ENCODE measurements around the gene ATP6V1B1. TPM values are rescaled to one million over a fixed set of nuclear protein-coding genes. Genes with fewer than 3 reads are reported as not detected.

The ATP6V1B1 gene
- total RNA-seq, 4 donors from 2014 or later: 22.7 to 66.9 (median 39.5) TPM

DNA sequence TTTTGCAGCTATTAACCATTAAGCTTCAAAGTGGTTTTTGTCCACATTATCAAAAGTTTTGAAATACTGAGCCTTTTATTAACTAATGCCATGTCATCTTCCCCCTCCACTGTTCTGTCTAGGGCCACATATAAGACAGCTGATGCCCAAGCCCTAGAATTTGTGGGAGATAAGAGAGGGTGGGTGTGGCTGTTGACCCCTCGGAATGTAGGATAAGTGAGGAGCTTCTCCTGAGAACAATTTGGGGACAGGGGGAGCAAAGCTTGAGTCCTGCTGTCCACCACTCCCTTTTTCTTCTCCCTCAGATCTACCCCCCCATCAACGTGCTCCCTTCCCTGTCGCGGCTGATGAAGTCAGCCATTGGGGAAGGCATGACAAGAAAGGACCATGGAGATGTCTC lies 28.4 kb downstream of the ATP6V1B1 start:
- Histone ChIP-seq H3K27ac (no peak overlapping the region), H3K27me3 (peaks cover 35% of the 10 kb centered on the region), H3K36me3 (no peaks in the 10 kb centered on the region), H3K4me1 (peaks cover 8% of the 10 kb centered on the region), H3K4me3 (no peak overlapping the region), H3K9me3 (no peaks in the 10 kb centered on the region)
- no peak for DNase-seq (ENCODE audit: low spot score in 2 of 2)
- WGBS: 74% methylated on average over 4 of the region's 4 CpGs
- TF ChIP-seq POLR2AphosphoS5 (IDR thresholded peaks at IDR 0.05): no peak
- TF ChIP-seq POLR2A (IDR thresholded peaks at IDR 0.05): no peak
- TF ChIP-seq, protein P1, sequence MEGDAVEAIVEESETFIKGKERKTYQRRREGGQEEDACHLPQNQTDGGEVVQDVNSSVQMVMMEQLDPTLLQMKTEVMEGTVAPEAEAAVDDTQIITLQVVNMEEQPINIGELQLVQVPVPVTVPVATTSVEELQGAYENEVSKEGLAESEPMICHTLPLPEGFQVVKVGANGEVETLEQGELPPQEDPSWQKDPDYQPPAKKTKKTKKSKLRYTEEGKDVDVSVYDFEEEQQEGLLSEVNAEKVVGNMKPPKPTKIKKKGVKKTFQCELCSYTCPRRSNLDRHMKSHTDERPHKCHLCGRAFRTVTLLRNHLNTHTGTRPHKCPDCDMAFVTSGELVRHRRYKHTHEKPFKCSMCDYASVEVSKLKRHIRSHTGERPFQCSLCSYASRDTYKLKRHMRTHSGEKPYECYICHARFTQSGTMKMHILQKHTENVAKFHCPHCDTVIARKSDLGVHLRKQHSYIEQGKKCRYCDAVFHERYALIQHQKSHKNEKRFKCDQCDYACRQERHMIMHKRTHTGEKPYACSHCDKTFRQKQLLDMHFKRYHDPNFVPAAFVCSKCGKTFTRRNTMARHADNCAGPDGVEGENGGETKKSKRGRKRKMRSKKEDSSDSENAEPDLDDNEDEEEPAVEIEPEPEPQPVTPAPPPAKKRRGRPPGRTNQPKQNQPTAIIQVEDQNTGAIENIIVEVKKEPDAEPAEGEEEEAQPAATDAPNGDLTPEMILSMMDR (IDR thresholded peaks at IDR 0.05): no peak
- TF ChIP-seq EP300 (IDR thresholded peaks at IDR 0.05): no peak

DNA sequence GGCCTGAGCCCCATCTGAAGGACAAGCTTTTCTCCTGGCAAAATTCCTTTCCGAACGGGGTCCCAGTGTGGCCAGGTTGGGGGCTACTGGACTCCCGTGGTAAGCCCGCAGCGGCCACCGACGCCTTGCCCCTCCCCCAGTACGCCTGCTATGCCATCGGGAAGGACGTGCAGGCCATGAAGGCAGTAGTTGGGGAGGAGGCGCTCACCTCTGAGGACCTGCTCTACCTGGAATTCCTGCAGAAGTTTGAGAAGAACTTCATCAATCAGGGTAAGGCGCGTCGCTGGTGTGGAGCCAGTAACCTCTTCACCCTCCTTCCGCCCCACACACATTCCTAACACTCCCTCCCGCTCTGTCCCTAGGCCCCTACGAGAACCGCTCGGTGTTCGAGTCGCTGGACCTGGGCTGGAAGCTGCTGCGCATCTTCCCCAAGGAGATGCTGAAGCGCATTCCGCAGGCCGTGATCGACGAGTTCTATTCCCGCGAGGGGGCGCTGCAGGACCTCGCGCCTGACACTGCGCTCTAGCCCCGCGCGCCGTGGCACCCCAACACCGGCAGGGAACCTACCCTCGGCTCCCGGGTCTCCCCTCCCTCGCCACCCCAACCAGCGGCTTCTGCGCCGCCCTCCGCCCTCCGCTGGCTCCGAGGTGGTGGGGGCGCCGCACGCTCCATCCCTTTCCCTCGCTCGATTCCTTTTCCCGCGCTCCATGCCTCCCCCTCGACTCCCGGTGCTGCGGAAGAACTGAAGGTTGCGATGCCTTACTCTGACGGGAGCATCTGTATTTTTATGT lies 29.1 kb downstream of the ATP6V1B1 start:
- Histone ChIP-seq H3K4me1 (peaks cover 8% of the 10 kb centered on the region), H3K27me3 (peaks cover 35% of the 10 kb centered on the region), H3K36me3 (no peaks in the 10 kb centered on the region), H3K4me3 (peak overlapping the region; percentile 51), H3K9me3 (no peaks in the 10 kb centered on the region), H3K27ac (no peak overlapping the region)
- TF ChIP-seq EP300 (IDR thresholded peaks at IDR 0.05): no peak
- TF ChIP-seq, protein P1 (IDR thresholded peaks at IDR 0.05): peak; percentile 50 to 86
- DNase-seq (ENCODE audit: low spot score in 2 of 2): peak; percentile 84 to 86
- 8% methylated on average over 33 of the region's 59 CpGs for WGBS

DNA sequence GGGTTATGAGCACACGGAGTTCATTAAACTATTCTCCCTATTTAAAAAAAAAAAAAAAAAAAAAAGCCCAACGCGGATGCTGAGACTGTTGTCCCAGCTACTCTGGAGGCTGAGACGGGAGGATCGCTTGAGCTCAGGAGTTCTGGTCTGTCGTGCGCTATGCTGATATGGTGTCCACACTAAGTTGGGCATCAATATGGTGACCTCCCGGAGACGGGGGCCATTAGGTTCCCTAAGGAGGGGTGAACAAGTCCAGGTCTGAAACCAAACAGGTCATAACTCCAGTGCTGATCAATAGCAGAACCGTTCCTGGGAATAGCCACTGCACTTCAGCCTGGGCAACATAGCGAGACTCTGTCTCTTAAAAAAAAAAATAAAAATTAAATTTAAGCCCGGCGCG lies 29.8 kb downstream of the ATP6V1B1 start:
- Histone ChIP-seq H3K27ac (no peak overlapping the region), H3K9me3 (no peaks in the 10 kb centered on the region), H3K4me3 (peak overlapping the region; percentile 51), H3K36me3 (no peaks in the 10 kb centered on the region), H3K4me1 (peaks cover 8% of the 10 kb centered on the region), H3K27me3 (peaks cover 35% of the 10 kb centered on the region)
- TF ChIP-seq POLR2A (IDR thresholded peaks at IDR 0.05) (no peak), EP300 (IDR thresholded peaks at IDR 0.05) (no peak), POLR2AphosphoS5 (IDR thresholded peaks at IDR 0.05) (no peak)
- TF ChIP-seq, protein P1 (IDR thresholded peaks at IDR 0.05): no peak
- peak; percentile 41 to 72 for DNase-seq (ENCODE audit: low spot score in 2 of 2)
- WGBS: 74% methylated on average over 14 of the region's 14 CpGs

DNA sequence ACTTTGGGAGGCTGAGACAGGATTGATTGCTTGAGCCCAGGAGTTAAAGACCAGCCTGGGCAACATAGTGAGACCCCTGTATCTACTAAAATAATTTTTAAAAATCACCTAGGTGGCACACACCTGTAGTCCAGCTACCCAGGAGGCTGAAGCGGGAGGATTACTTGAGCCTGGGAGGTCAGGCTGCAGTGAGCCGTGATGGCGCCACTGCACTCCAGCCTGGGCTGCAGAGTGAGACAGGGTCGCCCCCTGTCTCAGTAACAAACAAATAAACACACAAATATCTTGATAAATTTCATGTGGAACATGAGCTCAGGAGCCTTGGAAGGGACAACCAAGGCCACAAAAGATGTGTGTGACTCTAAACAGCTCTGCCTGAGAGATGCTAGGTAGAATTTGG lies 31.0 kb downstream of the ATP6V1B1 start:
- no peaks in the 10 kb centered on the region for H3K9me3 ChIP-seq
- DNase-seq (ENCODE audit: low spot score in 2 of 2): no peak
- no peak overlapping the region for H3K4me3 ChIP-seq
- TF ChIP-seq POLR2AphosphoS5 (IDR thresholded peaks at IDR 0.05) (no peak), POLR2A (IDR thresholded peaks at IDR 0.05) (no peak), EP300 (IDR thresholded peaks at IDR 0.05) (no peak)
- TF ChIP-seq, protein P1 (IDR thresholded peaks at IDR 0.05): no peak
- WGBS: 84% methylated on average over 4 of the region's 4 CpGs
- no peak overlapping the region for H3K27ac ChIP-seq
- peaks cover 8% of the 10 kb centered on the region for H3K4me1 ChIP-seq
- H3K36me3 ChIP-seq: no peaks in the 10 kb centered on the region
- H3K27me3 ChIP-seq: peaks cover 29% of the 10 kb centered on the region

DNA sequence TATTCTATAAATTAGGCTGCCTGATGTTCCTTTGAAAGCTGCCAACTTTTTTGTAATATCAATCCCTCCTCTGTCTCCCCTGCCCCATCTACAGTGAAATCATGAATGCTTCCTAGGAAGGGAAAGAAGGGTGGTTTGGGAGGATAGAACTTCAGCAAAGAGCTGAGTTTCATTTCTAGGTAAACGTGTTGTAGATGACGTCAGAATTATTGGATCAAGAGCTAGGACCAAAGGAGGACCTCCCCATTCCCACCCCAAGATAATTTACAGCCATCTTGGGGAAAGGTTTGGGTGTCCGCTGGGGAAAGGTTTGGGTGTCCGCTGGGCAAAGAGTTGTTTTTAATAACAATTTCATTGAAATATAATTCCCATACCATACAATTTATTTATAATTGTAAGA lies 31.5 kb downstream of the ATP6V1B1 start:
- Histone ChIP-seq H3K27me3 (peaks cover 26% of the 10 kb centered on the region), H3K4me1 (peaks cover 8% of the 10 kb centered on the region), H3K36me3 (no peaks in the 10 kb centered on the region), H3K4me3 (no peak overlapping the region), H3K9me3 (no peaks in the 10 kb centered on the region), H3K27ac (no peak overlapping the region)
- WGBS: 69% methylated on average over 4 of the region's 4 CpGs
- peak in 1 of 2 donors; percentile 37 for DNase-seq (ENCODE audit: low spot score in 2 of 2)
- TF ChIP-seq EP300 (IDR thresholded peaks at IDR 0.05): no peak
- no peak for TF ChIP-seq POLR2A (IDR thresholded peaks at IDR 0.05)
- no peak for TF ChIP-seq POLR2AphosphoS5 (IDR thresholded peaks at IDR 0.05)

All from suprapubic skin (tissue), 4 donors.